Panc1 (cell line): ENCODE results near the gene IFIH1. TPM values are rescaled to one million over a fixed set of nuclear protein-coding genes. Genes with fewer than 3 reads are reported as not detected.

Experiments
- ATAC-seq: fragments of 200-7000 bp; cut with Tn5 transposase; 2 replicates; pipeline ENCODE4 v1.9.1; 2020; ENCODE audit warnings: mild to moderate bottlenecking, moderate library complexity
- BruUV-seq: library from RNA; stranded (reverse); fragments of 400-500 nt; replicated peaks from 2 replicates; lab custom pipeline; 2021; lab: Mats Ljungman, UMichigan
- CTCF ChIA-PET: fragments of 300-600 bp; sonication (Branson Sonifier 250); formaldehyde crosslinking; loops from one replicate; lab custom pipeline; 2022; ENCODE audit warnings: antibody characterized with exemption; lab: Charles Lee
- POLR2A ChIA-PET: fragments of 300-600 bp; sonication (Branson Sonifier 250); formaldehyde crosslinking; loops from one replicate; lab custom pipeline; 2022; ENCODE audit warnings: antibody characterized with exemption; lab: Charles Lee
- DNase-seq: peaks from one replicate; pipeline ENCODE4 v3.0.0-alpha.2; 2010; ENCODE audit warnings: low read depth, low spot score
- H3K27ac ChIP-seq: 2 replicates; pipeline ENCODE4 v1.5.1; 2011; ENCODE audit warnings: mild to moderate bottlenecking, low read length, inconsistent platforms
- H3K27me3 ChIP-seq: fragments of 200-500 bp; sonication (Bioruptor generic); 2 replicates; pipeline ENCODE4 v1.6.0; 2014; ENCODE audit warnings: low read length, inconsistent platforms; ENCODE audit not compliant: control insufficient read depth, insufficient read depth
- H3K36me3 ChIP-seq: fragments of 200-500 bp; sonication (Bioruptor generic); 2 replicates; pipeline ENCODE4 v1.5.1; 2014; ENCODE audit warnings: inconsistent platforms, mild to moderate bottlenecking, low read length, moderate library complexity; ENCODE audit not compliant: control insufficient read depth, insufficient read depth
- H3K4me1 ChIP-seq: 2 replicates; pipeline ENCODE4 v1.5.1; 2011; ENCODE audit warnings: inconsistent platforms, mild to moderate bottlenecking, low read length, moderate library complexity; ENCODE audit not compliant: control insufficient read depth, insufficient read depth
- H3K4me3 ChIP-seq, 2 experiments: 2 replicates each; pipeline ENCODE4 v1.5.1; 2011 to 2012; ENCODE audit warnings: low read depth in 2 of 2, low read length in 2 of 2, mild to moderate bottlenecking in 2 of 2, inconsistent platforms in 1 of 2, moderate library complexity in 1 of 2
- H3K9me3 ChIP-seq: fragments of 200-500 bp; sonication (Bioruptor generic); 2 replicates; pipeline ENCODE4 v1.5.1; 2014; ENCODE audit warnings: low read depth, mild to moderate bottlenecking, inconsistent platforms, low read length, moderate library complexity; ENCODE audit not compliant: control insufficient read depth, insufficient read depth
- POLR2AphosphoS5 ChIP-seq: IDR thresholded peaks from 2 replicates; pipeline ENCODE4 v1.6.1; 2012; ENCODE audit warnings: mild to moderate bottlenecking, low read depth, low read length, moderate library complexity
- SIN3A ChIP-seq: IDR thresholded peaks from 2 replicates; pipeline ENCODE4 v1.6.1; 2012; ENCODE audit warnings: low read depth, mild to moderate bottlenecking, low read length, moderate library complexity, borderline replicate concordance; ENCODE audit not compliant: insufficient read depth
- TCF7L2 ChIP-seq: IDR thresholded peaks from 2 replicates; pipeline ENCODE4 v1.6.1; 2011; ENCODE audit warnings: mild to moderate bottlenecking, low read depth, low read length, inconsistent platforms
- in situ Hi-C: cut with HindIII; loops from 2 replicates; pipeline ENCODE4 v1.10.0; 2016; ENCODE audit warnings: low sequenced_read_pairs, low pct_unique_long_range_greater_than_20kb
- intact Hi-C: fragments of 100-400 bp; cut with micrococcal nuclease; formaldehyde crosslinking; loops from one replicate; pipeline ENCODE4 v1.10.0; 2022; ENCODE audit not compliant: unreplicated experiment
- total RNA-seq: library from RNA; stranded (reverse); gene quantifications from one replicate; pipeline ENCODE4 v1.2.1, GENCODE V29; 2021; ENCODE audit not compliant: unreplicated experiment
- TF ChIP-seq, protein P1 (sequence below): fragments of 450-650 bp; IDR thresholded peaks from 2 replicates; pipeline ENCODE4 v1.5.1; 2017; ENCODE audit warnings: mild to moderate bottlenecking
- TF ChIP-seq, protein P2 (sequence below), 2 experiments: IDR thresholded peaks; 2 replicates each; pipeline ENCODE4 v1.6.1; 2011 to 2012; ENCODE audit warnings: low read depth in 2 of 2, control low read depth in 1 of 2, low read length in 1 of 2, mild to moderate bottlenecking in 1 of 2, moderate library complexity in 1 of 2; ENCODE audit not compliant: insufficient read depth in 1 of 2

IFIH1 gene
- total RNA-seq, 1 experiment from 2014 or later = 15.4 TPM

DNA sequence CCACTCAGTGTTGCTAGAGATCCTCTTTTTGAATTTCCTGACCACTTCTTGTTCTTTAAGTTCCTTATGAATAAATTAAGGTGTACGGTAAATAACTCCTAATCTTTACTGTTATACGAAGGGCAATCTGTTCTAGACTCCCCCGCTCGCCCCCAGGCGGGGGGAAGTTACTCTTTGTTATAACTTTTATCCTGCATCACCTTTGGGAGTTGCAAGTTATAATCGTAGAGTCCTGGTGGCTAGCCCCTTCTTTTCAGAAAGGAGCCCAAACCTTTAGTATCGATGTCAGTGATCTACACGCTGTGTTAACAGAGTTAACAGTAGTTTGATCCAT lies 26.1 kb upstream of the IFIH1 start:
- Histone ChIP-seq H3K9me3 (no peaks in the 10 kb centered on the region), H3K4me1 (peaks cover 12% of the 10 kb centered on the region), H3K4me3 (peak overlapping the region; percentile 72 to 88), H3K27ac (peak overlapping the region; percentile 90), H3K36me3 (no peaks in the 10 kb centered on the region; the same call in 1 of the 2 replicates), H3K27me3 (no peaks in the 10 kb centered on the region)
- ChIA-PET POLR2A (no interaction called here), CTCF (no interaction called here)
- intact Hi-C loops (no loop called here), in situ Hi-C loops (no loop called here)
- 0 out of 2 replicates have a peak, but pooled peaks have one; percentile 1 for ATAC-seq
- no peak for TF ChIP-seq POLR2AphosphoS5
- TF ChIP-seq, protein P1, sequence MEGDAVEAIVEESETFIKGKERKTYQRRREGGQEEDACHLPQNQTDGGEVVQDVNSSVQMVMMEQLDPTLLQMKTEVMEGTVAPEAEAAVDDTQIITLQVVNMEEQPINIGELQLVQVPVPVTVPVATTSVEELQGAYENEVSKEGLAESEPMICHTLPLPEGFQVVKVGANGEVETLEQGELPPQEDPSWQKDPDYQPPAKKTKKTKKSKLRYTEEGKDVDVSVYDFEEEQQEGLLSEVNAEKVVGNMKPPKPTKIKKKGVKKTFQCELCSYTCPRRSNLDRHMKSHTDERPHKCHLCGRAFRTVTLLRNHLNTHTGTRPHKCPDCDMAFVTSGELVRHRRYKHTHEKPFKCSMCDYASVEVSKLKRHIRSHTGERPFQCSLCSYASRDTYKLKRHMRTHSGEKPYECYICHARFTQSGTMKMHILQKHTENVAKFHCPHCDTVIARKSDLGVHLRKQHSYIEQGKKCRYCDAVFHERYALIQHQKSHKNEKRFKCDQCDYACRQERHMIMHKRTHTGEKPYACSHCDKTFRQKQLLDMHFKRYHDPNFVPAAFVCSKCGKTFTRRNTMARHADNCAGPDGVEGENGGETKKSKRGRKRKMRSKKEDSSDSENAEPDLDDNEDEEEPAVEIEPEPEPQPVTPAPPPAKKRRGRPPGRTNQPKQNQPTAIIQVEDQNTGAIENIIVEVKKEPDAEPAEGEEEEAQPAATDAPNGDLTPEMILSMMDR = no peak
- no peak for TF ChIP-seq SIN3A
- BruUV-seq = TSS peak; percentile 73
- no peak for DNase-seq

DNA sequence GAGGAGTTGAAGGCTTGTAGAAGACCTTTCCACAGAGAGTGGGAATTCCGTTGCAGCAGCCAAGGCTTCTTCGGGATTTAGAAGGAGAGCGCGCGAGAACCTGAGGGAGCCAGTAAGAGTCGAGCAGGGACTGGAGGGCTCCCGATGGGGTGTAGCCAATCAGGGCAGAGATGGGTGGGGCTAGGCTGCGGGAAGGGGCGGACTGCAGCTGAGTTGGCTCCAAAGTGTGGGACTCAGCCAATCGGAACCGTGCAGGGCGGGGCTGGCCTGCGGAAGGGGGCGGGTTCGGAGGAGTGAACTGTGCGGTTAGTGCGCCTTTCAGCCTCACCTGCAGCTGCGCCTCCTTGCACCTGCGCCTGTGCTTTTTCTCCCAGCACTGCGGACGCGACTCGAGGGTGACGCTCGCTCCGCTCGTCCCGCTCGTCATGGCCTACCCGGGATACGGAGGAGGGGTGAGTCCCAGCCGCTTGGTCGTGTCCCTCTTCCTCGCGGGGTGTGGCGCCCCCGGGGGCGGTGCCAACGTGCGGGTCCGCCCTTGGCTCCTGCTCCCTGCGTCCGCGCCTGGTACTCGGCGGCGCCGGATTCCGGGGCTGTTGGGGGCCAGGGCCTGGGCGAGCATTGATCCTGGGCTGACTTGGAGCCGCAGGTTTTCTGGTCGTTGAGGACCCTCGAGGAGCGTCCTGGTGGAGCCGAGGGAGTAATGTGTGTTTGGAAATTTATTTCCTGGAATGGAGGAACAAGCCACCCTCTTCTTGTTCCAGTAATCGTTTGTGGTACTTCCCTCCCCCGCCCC lies 25.5 kb upstream of the IFIH1 start, which contains the start of gene GCA:
TSS of gene GCA (plus strand) at position 309 of the 793 bp plus-strand sequence. CDS start at position 426, 117 bp downstream.
- BruUV-seq = no TSS peak
- Histone ChIP-seq H3K27ac (peak within 1 kb of the TSS; percentile 91), H3K9me3 (no peaks in the 10 kb centered on the region), H3K4me3 (peak within 1 kb of the TSS; percentile 72 to 88), H3K36me3 (no peaks in the 10 kb centered on the region; the same call in 1 of the 2 replicates), H3K4me1 (peaks cover 12% of the 10 kb centered on the region), H3K27me3 (no peaks in the 10 kb centered on the region)
- ChIA-PET POLR2A (interaction anchor here (0.6 kb wide), 1 partner anchor 984 kb away, joined by 7 read pairs; no protein-coding TSS in a partner anchor), CTCF (no interaction called here)
- intact Hi-C loops (no loop called here), in situ Hi-C loops (no loop called here)
- peak; percentile 58 for TF ChIP-seq POLR2AphosphoS5
- TF ChIP-seq SIN3A = no peak
- ATAC-seq (peak; percentile 99), DNase-seq (peak; percentile 78)

DNA sequence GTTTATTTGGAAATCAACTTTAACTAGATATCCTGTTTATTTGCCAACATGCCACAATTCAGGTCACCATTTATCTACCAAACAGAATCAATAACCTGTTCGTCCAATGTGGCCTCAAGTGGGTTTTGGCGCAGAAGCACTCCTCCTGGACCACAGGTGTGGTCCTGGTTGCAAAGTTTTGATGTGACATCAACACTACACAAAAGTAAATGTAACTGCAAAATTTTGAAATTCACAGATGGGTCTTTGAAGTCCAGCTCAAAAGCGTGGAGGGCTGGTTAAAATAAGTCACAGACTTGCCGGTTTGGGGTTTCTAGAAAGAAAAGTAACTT lies 25.0 kb upstream of the IFIH1 start:
- ATAC-seq (no peak), DNase-seq (no peak)
- TF ChIP-seq SIN3A (no peak), TCF7L2 (no peak), POLR2AphosphoS5 (no peak)
- TF ChIP-seq, protein P1 = no peak
- TF ChIP-seq, protein P2, sequence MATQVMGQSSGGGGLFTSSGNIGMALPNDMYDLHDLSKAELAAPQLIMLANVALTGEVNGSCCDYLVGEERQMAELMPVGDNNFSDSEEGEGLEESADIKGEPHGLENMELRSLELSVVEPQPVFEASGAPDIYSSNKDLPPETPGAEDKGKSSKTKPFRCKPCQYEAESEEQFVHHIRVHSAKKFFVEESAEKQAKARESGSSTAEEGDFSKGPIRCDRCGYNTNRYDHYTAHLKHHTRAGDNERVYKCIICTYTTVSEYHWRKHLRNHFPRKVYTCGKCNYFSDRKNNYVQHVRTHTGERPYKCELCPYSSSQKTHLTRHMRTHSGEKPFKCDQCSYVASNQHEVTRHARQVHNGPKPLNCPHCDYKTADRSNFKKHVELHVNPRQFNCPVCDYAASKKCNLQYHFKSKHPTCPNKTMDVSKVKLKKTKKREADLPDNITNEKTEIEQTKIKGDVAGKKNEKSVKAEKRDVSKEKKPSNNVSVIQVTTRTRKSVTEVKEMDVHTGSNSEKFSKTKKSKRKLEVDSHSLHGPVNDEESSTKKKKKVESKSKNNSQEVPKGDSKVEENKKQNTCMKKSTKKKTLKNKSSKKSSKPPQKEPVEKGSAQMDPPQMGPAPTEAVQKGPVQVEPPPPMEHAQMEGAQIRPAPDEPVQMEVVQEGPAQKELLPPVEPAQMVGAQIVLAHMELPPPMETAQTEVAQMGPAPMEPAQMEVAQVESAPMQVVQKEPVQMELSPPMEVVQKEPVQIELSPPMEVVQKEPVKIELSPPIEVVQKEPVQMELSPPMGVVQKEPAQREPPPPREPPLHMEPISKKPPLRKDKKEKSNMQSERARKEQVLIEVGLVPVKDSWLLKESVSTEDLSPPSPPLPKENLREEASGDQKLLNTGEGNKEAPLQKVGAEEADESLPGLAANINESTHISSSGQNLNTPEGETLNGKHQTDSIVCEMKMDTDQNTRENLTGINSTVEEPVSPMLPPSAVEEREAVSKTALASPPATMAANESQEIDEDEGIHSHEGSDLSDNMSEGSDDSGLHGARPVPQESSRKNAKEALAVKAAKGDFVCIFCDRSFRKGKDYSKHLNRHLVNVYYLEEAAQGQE (IDR thresholded peaks at IDR 0.05; ENCODE audit: insufficient read depth in 1 of 2, low read depth in 2 of 2, low read length in 1 of 2) = no peak
- ChIA-PET CTCF (no interaction called here), POLR2A (interaction anchor here (0.6 kb wide), 1 partner anchor 983 kb away, joined by 7 read pairs; no protein-coding TSS in a partner anchor)
- intact Hi-C loops = no loop called here
- peak overlapping the region; percentile 72 to 88 for H3K4me3 ChIP-seq
- BruUV-seq = no TSS peak
- no peaks in the 10 kb centered on the region for H3K9me3 ChIP-seq
- H3K4me1 ChIP-seq = peaks cover 12% of the 10 kb centered on the region
- no peaks in the 10 kb centered on the region; the same call in 1 of the 2 replicates for H3K36me3 ChIP-seq
- in situ Hi-C loops = no loop called here
- H3K27ac ChIP-seq = peak overlapping the region; percentile 91
- no peaks in the 10 kb centered on the region for H3K27me3 ChIP-seq
